ENCODE results near the gene EIF3F. TPM values are rescaled to one million over a fixed set of nuclear protein-coding genes. Genes with fewer than 3 reads are reported as not detected.
A peak's percentile ranks its signal among the peaks of the same experiment; 100 is the strongest.

Gene EIF3F
- 266 and 270 TPM in 2 replicates for polyA plus RNA-seq
- 188 and 231 TPM in 2 replicates for polyA minus RNA-seq

DNA sequence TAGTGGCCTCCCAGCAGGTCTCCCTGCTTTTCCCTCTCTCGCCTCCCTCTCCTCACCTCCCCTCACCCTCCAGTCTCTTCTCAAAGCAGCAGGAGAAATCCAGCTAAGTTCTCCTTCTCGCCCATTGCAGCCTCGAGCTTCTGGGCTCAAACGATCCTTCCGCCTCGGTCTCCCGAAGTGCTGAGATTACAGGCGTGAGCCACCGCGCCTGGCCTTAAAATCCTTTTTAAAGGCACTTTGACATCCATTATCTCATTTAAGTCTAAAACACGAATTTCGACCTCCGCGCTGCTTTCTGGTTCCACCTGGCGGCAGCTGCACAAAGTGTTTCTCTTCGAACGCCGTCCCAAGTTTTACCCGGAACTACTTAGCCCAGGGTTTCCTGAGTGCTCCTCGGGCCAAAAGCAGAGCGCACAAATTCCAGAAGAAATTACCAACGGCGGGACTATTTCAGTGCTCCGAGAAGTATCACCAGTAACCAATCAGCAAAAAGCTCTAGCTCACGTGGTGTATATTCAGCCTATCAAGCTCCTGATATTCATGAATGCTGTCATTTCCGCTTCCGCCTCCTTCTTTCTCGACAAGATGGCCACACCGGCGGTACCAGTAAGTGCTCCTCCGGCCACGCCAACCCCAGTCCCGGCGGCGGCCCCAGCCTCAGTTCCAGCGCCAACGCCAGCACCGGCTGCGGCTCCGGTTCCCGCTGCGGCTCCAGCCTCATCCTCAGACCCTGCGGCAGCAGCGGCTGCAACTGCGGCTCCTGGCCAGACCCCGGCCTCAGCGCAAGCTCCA, at the start of gene EIF3F:
Gene EIF3F (plus strand): TSS at position 570 of the 792 bp plus-strand sequence. CDS start 16 bp downstream, at position 586.
- no peaks in the 10 kb centered on the region for H4K20me1 ChIP-seq (ENCODE audit: insufficient read depth)
- peak; percentile 91 for TF ChIP-seq RAD21 (conservative IDR thresholded peaks at IDR 0.05)
- TF ChIP-seq SMC3 (conservative IDR thresholded peaks at IDR 0.05; ENCODE audit: poor library complexity): peak; percentile 99
- peak; percentile 87 for TF ChIP-seq POLR2AphosphoS5 (IDR thresholded peaks at IDR 0.05)
- TF ChIP-seq EZH2 (IDR thresholded peaks at IDR 0.05; ENCODE audit: borderline replicate concordance, insufficient read depth, low read length, poor library complexity, severe bottlenecking): no peak
- TF ChIP-seq EP300 (conservative IDR thresholded peaks at IDR 0.05; ENCODE audit: poor library complexity, severe bottlenecking): peak; percentile 68
- TF ChIP-seq, protein P1, sequence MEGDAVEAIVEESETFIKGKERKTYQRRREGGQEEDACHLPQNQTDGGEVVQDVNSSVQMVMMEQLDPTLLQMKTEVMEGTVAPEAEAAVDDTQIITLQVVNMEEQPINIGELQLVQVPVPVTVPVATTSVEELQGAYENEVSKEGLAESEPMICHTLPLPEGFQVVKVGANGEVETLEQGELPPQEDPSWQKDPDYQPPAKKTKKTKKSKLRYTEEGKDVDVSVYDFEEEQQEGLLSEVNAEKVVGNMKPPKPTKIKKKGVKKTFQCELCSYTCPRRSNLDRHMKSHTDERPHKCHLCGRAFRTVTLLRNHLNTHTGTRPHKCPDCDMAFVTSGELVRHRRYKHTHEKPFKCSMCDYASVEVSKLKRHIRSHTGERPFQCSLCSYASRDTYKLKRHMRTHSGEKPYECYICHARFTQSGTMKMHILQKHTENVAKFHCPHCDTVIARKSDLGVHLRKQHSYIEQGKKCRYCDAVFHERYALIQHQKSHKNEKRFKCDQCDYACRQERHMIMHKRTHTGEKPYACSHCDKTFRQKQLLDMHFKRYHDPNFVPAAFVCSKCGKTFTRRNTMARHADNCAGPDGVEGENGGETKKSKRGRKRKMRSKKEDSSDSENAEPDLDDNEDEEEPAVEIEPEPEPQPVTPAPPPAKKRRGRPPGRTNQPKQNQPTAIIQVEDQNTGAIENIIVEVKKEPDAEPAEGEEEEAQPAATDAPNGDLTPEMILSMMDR (IDR thresholded peaks at IDR 0.05; ENCODE audit: poor library complexity, severe bottlenecking): peak; percentile 99
- TF ChIP-seq TAF1 (IDR thresholded peaks at IDR 0.05; ENCODE audit: low read depth): no peak
- TF ChIP-seq, protein P2, sequence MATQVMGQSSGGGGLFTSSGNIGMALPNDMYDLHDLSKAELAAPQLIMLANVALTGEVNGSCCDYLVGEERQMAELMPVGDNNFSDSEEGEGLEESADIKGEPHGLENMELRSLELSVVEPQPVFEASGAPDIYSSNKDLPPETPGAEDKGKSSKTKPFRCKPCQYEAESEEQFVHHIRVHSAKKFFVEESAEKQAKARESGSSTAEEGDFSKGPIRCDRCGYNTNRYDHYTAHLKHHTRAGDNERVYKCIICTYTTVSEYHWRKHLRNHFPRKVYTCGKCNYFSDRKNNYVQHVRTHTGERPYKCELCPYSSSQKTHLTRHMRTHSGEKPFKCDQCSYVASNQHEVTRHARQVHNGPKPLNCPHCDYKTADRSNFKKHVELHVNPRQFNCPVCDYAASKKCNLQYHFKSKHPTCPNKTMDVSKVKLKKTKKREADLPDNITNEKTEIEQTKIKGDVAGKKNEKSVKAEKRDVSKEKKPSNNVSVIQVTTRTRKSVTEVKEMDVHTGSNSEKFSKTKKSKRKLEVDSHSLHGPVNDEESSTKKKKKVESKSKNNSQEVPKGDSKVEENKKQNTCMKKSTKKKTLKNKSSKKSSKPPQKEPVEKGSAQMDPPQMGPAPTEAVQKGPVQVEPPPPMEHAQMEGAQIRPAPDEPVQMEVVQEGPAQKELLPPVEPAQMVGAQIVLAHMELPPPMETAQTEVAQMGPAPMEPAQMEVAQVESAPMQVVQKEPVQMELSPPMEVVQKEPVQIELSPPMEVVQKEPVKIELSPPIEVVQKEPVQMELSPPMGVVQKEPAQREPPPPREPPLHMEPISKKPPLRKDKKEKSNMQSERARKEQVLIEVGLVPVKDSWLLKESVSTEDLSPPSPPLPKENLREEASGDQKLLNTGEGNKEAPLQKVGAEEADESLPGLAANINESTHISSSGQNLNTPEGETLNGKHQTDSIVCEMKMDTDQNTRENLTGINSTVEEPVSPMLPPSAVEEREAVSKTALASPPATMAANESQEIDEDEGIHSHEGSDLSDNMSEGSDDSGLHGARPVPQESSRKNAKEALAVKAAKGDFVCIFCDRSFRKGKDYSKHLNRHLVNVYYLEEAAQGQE (IDR thresholded peaks at IDR 0.05; ENCODE audit: borderline replicate concordance): no peak
- peak; percentile 87 for TF ChIP-seq MXI1 (conservative IDR thresholded peaks at IDR 0.05; ENCODE audit: poor library complexity, severe bottlenecking)
- H3K36me3 ChIP-seq (ENCODE audit: insufficient read depth, low read length): no peaks in the 10 kb centered on the region
- H3K27ac ChIP-seq (ENCODE audit: low read length): peak within 1 kb of the TSS; percentile 53
- H3K9me2 ChIP-seq (ENCODE audit: insufficient read depth, low read length): no peaks in the 10 kb centered on the region
- H3K27me3 ChIP-seq (ENCODE audit: insufficient read depth, low read depth, low read length): no peaks in the 10 kb centered on the region
- H3K9ac ChIP-seq (ENCODE audit: low read length): peak within 1 kb of the TSS; percentile 69
- peaks cover 18% of the 10 kb centered on the region for H3K79me2 ChIP-seq (replicated peaks; ENCODE audit: insufficient read depth, low read length)
- peak within 1 kb of the TSS; percentile 83 for H3K4me3 ChIP-seq (ENCODE audit: low read length)
- H3K9me3 ChIP-seq (ENCODE audit: low read length): no peaks in the 10 kb centered on the region
- no peaks in the 10 kb centered on the region for H3F3A ChIP-seq (ENCODE audit: insufficient read depth, low read length, poor library complexity, severe bottlenecking)
- H2AFZ ChIP-seq (ENCODE audit: low read depth, low read length): peak within 1 kb of the TSS; percentile 48
- peak within 1 kb of the TSS; percentile 93 for H3K4me2 ChIP-seq (ENCODE audit: low read length)

GRCh38 chr11:7941146-7941545, 46.0 kb upstream of the EIF3F start:
- no peaks in the 10 kb centered on the region for H3F3A ChIP-seq (ENCODE audit: insufficient read depth, low read length, poor library complexity, severe bottlenecking)
- no peaks in the 10 kb centered on the region for H3K79me2 ChIP-seq (replicated peaks; ENCODE audit: insufficient read depth, low read length)

More at GRCh38 chr11:7941146-7941545, 46.0 kb upstream of the EIF3F start:
- Histone ChIP-seq H4K20me1 (ENCODE audit: insufficient read depth) (no peaks in the 10 kb centered on the region), H3K27ac (ENCODE audit: low read length) (no peak overlapping the region), H3K36me3 (ENCODE audit: insufficient read depth, low read length) (no peaks in the 10 kb centered on the region), H2AFZ (ENCODE audit: low read depth, low read length) (no peak overlapping the region), H3K9me3 (ENCODE audit: low read length) (peaks cover 5% of the 10 kb centered on the region), H3K4me2 (ENCODE audit: low read length) (no peak overlapping the region), H3K9ac (ENCODE audit: low read length) (no peak overlapping the region), H3K4me3 (ENCODE audit: low read length) (no peak overlapping the region), H3K9me2 (ENCODE audit: insufficient read depth, low read length) (no peaks in the 10 kb centered on the region), H3K27me3 (ENCODE audit: insufficient read depth, low read depth, low read length) (no peaks in the 10 kb centered on the region)
- TF ChIP-seq, protein P2 (IDR thresholded peaks at IDR 0.05; ENCODE audit: borderline replicate concordance): no peak
- TF ChIP-seq EZH2 (IDR thresholded peaks at IDR 0.05; ENCODE audit: borderline replicate concordance, insufficient read depth, low read length, poor library complexity, severe bottlenecking): no peak
- TF ChIP-seq MXI1 (conservative IDR thresholded peaks at IDR 0.05; ENCODE audit: poor library complexity, severe bottlenecking): no peak
- no peak for TF ChIP-seq POLR2AphosphoS5 (IDR thresholded peaks at IDR 0.05)
- TF ChIP-seq EP300 (conservative IDR thresholded peaks at IDR 0.05; ENCODE audit: poor library complexity, severe bottlenecking): no peak
- TF ChIP-seq TAF1 (IDR thresholded peaks at IDR 0.05; ENCODE audit: low read depth): no peak
- no peak for TF ChIP-seq SMC3 (conservative IDR thresholded peaks at IDR 0.05; ENCODE audit: poor library complexity)
- TF ChIP-seq, protein P1 (IDR thresholded peaks at IDR 0.05; ENCODE audit: poor library complexity, severe bottlenecking): no peak
- TF ChIP-seq RAD21 (conservative IDR thresholded peaks at IDR 0.05): no peak

Data from neural cell (in vitro differentiated cells).